Subcutaneous preadipocyte (primary cell): Measurements from ENCODE around the gene SULT1E1. TPM values are rescaled to one million over a fixed set of nuclear protein-coding genes. Genes with fewer than 3 reads are reported as not detected.

ENCODE experiments used
- total RNA-seq: library from RNA; depleted of rRNA; stranded (reverse); fragments of >200 nt; gene quantifications from 2 replicates; pipeline ENCODE4 v1.2.3, GENCODE V29; 2012

Gene SULT1E1, protein sequence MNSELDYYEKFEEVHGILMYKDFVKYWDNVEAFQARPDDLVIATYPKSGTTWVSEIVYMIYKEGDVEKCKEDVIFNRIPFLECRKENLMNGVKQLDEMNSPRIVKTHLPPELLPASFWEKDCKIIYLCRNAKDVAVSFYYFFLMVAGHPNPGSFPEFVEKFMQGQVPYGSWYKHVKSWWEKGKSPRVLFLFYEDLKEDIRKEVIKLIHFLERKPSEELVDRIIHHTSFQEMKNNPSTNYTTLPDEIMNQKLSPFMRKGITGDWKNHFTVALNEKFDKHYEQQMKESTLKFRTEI
- 0.37 and 0.39 TPM in 2 replicates for total RNA-seq

DNA sequence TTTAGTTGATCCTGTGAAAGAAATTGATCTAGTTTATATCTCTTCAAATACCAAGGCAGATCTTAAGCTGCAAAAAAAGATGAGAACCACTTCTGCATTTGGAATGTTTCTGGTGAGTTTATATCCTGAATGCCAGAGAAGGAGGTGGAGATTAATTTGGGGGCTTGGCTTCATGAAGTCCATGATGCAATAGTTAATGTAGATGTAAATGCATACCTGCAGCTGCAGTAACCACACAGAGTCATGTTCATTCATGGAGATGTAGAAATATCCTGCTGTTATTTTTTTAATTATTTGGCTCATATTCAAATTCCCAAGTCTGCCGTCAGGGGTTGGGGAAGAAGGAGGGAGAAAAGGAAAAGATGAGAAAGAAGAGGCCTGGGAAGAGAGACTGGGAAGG lies at the start of gene SULT1E1:
Gene SULT1E1 (minus strand): TSS at position 94 of the 400 bp plus-strand sequence. CDS start 2,501 bp downstream, outside the sequence.

Other genes with a start within 250 kb of the SULT1E1 start
- gene UGT2A2, start 220.5 kb downstream of the SULT1E1 start, total RNA-seq, result not detected in 2 replicates
- gene UGT2A1, start 206.9 kb downstream of the SULT1E1 start, total RNA-seq, result not detected in 2 replicates
- 3.3 and 10.6 TPM in 2 replicates for gene SULT1B1, start 99.5 kb downstream of the SULT1E1 start, total RNA-seq
- not detected in 2 replicates for gene CSN1S1, start 70.9 kb upstream of the SULT1E1 start, total RNA-seq
- gene CSN2, start 105.6 kb upstream of the SULT1E1 start, total RNA-seq, result not detected in 2 replicates
- gene STATH, start 135.8 kb upstream of the SULT1E1 start, total RNA-seq, result not detected in 2 replicates
- not detected in 2 replicates for gene HTN3, start 168.3 kb upstream of the SULT1E1 start, total RNA-seq
- not detected in 2 replicates for gene HTN1, start 190.3 kb upstream of the SULT1E1 start, total RNA-seq